GM19452 (cell line): ENCODE data around the gene PLXDC1.

ENCODE experiments used
- ATAC-seq: cut with Tn5 transposase; IDR thresholded peaks from one replicate; pipeline ENCODE4 v1.9.1; 2021; ENCODE audit not compliant: unreplicated experiment

PLXDC1 gene

GRCh38 chr17:39151150-39151942 is at the start of gene PLXDC1:
PLXDC1 (minus strand) TSS chr17:39151637; CDS start chr17:39151437, 200 bp downstream.
- no peak for ATAC-seq

- no peak for ATAC-seq
These were observed 49.6 kb upstream of the PLXDC1 start for GRCh38 chr17:39200957-39201510.

GRCh38 chr17:39200070-39200879 is 48.8 kb upstream of the PLXDC1 start, which contains the start of gene RPL19:
RPL19 (plus strand) TSS chr17:39200283; CDS start chr17:39200345, 62 bp downstream.
- peak; percentile 71 for ATAC-seq

DNA sequence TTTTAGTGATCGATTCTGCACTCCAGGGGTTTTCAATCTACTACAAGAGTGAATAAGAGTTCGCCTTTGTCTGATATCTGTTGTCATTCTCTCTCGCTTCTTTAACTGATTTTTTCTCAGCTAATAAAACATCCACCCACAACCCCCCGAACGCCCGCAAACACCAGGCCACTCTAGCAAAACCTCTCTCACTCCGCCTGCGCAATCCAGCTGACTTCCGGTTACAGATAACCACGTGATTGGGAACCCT is 48.3 kb upstream of the PLXDC1 start:
- peak; percentile 56 for ATAC-seq

DNA sequence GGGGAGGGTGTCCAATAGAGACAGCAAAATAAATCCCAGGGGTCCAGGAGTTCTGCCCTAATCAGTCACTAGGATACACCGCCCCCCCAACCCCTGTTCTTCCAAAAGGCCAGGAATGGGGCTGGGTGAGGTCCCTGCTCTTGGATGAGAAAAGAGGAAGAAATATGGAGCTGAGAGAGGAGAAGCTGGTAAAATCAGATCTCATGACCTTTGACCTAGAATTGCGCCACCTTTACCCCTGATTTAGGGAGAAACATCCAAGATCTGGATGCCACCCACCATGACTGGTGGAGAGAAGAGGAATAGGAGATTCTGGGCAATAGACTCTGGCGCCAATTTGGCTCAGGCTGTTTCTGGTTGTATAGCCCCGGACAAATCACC is 46.7 kb upstream of the PLXDC1 start:
- no peak for ATAC-seq

- ATAC-seq = no peak
These were observed 46.1 kb upstream of the PLXDC1 start, which contains the start of gene CACNB1 for GRCh38 chr17:39197380-39198185. CACNB1 (minus strand) TSS chr17:39197669; CDS start chr17:39197495, 174 bp downstream.

- ATAC-seq = no peak
These were observed 45.4 kb upstream of the PLXDC1 start for GRCh38 chr17:39196808-39197291.

GRCh38 chr17:39196241-39196807 is 44.9 kb upstream of the PLXDC1 start:
- ATAC-seq = no peak

DNA sequence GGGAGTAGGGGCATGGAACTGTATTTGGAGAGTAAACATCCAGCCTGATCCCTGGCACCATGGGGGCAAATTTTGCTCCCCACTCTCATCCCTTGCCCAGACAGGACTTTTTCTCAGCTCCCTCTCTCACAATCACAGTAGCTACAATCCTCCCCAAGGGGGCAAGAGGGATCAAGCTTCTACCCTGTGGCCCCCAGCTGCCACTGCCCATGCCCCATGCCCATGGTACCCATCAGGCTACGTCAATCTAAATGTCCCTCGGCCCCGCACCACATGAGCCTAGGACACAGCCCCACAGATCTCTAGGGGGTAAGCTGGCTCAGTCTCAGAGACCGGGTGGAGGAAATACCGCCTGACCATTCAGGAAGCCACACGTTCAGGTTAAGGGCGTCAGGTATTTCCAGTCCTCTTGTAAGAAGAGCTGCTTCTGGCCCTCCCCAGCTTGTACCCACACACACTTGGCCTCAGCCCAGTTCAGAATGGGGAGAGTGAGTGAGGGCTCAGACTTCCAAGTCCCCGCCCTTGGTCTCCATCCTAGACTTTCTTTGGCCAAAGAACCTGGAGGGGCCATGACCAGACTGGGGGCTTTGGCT is 44.2 kb upstream of the PLXDC1 start:
- ATAC-seq = no peak

DNA sequence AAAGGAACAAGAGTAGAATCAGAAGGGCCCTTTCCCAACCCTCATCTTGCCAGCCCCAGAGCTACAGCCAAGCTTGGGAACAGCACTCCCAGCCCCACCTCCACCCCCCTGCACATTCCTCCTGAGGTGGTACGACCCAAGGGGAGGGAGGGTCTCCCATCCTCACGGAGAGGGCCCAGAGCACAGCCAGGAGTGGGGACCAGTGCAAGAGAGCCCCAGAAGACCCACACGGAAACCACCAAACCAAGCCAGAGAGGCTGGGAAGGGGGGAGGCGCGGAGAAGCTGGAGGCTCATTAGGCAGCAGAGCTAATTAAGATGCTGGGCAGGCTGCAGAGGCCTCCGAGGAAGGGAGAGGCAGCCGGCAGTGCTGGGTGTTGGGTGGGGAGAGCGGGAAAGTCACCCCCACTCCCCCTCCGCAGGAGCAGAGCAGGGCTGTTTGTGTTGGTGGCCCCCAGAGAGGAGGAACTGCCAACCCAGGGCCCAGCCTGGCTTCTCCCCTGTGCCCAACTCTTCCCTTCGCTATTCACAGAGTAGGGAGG is 43.6 kb upstream of the PLXDC1 start:
- no peak for ATAC-seq

GRCh38 chr17:39194089-39194984 is 42.9 kb upstream of the PLXDC1 start:
- no peak for ATAC-seq

DNA sequence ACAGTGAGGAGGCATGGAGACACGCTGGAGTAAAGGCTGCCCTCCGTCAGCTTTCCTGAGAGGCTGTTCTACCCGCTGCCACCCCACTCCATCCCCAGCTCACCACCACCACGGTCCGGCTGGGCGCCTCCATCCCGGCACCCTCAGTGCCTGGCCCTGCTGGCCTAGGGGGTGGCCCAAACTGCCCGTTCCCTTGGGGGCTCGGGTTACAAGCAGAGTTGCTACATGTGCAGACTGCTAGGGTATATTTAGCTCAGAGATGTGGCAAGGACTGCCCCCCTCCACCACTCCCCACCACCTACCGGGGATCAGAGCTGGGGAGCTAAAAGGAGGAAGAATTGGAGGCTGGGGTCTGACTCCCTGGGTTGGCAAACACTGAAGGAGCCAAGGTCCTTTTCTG is 41.9 kb upstream of the PLXDC1 start:
- ATAC-seq = no peak

DNA sequence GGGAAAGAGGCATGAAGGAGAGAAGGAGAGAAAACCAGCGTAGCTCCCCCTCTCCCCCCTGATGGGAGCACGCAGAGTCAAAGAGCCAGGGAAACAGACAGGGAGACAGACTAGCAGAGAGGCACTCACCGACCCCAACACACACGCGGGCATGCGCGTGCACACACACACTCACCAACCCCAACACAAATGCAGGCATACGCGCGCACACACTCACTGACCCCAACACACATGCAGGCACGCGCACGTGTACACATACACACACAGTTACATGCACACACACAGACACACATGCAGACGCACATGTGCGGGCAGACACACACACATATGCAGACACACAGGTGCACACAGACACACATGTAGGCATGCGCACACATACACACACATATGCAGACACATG is 41.5 kb upstream of the PLXDC1 start:
- no peak for ATAC-seq

GRCh38 chr17:39191750-39192510 is 40.5 kb upstream of the PLXDC1 start:
- no peak for ATAC-seq

GRCh38 chr17:39187152-39187830 is 35.9 kb upstream of the PLXDC1 start:
- ATAC-seq = no peak

GRCh38 chr17:39186481-39187002 is 35.1 kb upstream of the PLXDC1 start:
- no peak for ATAC-seq

DNA sequence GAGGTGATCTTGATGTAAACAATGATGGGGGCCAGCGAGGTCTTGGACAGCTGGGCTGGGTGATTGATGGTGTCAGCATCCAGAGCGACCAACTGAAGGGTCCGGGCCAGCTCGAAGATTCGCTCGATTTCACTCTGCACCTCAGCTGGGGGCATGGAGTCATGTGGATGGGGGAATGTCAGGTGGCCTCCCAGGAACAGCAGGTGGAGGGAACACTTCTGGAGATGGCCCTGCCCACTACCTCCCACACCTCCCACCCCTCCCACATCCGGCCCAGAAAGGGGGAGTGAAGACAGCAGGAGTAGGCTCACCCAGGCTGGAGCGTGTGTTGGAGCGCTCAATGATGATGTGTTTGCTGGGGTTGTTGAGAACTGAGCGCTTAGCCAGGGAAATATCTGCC is 32.3 kb upstream of the PLXDC1 start:
- ATAC-seq = no peak
